Fibroblast of skin of scalp (primary cell): Measurements from ENCODE around the gene LMOD2. TPM values are rescaled to one million over a fixed set of nuclear protein-coding genes. Genes with fewer than 3 reads are reported as not detected.
"Not testable (repeated sequence)": the region's sequence is repeated elsewhere in the genome, so short reads cannot be mapped to it uniquely, and the experiment has no call there.

ENCODE experiments used
- DNase-seq: peaks from one replicate; pipeline ENCODE4 v3.0.0-alpha.2; 2013
- polyA plus RNA-seq, 2 experiments: library from polyadenylated mRNA; unstranded; fragments of 120-200 nt; gene quantifications; one replicate each; pipeline ENCODE4 v1.2.1, GENCODE V29; 2013; ENCODE audit not compliant: insufficient read length in 2 of 2

LMOD2 gene, protein sequence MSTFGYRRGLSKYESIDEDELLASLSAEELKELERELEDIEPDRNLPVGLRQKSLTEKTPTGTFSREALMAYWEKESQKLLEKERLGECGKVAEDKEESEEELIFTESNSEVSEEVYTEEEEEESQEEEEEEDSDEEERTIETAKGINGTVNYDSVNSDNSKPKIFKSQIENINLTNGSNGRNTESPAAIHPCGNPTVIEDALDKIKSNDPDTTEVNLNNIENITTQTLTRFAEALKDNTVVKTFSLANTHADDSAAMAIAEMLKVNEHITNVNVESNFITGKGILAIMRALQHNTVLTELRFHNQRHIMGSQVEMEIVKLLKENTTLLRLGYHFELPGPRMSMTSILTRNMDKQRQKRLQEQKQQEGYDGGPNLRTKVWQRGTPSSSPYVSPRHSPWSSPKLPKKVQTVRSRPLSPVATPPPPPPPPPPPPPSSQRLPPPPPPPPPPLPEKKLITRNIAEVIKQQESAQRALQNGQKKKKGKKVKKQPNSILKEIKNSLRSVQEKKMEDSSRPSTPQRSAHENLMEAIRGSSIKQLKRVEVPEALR
- polyA plus RNA-seq (2013, experiment 1 of 2; ENCODE audit: insufficient read length) = 0.69 TPM
- 4.9 TPM for polyA plus RNA-seq (2013, experiment 2 of 2; ENCODE audit: insufficient read length)

GRCh38 chr7:123655614-123656013 is at the start of gene LMOD2:
TSS of gene LMOD2 (plus strand) at chr7:123655866. CDS start at chr7:123655964, 98 bp downstream.
- DNase-seq = no peak

DNA sequence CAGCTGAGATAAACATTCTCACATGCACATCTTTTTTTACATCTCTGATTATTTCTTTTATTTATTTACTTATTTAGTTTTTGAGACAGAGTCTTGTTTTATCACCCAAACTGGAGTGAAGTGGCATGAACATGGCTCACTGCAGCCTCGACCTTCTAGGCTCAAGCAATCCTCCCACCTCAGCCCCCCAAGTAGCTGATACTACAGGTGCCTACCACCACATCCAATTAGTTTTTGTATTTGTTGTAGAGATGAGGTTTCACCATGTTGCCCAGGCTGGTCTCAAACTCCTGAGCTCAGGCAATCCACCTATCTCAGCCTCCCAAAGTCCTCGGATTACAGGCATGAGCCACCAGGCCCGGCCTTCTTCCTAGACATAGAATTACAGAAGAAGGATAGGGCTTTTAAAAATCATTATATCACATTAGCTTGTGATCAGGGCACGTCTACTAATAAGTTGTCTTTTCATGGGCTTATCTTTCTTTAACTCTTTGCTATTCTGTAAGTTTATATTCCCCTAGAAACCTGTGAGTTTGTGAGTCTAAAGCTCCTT is 48.2 kb upstream of the LMOD2 start:
- DNase-seq = no peak

GRCh38 chr7:123608991-123609882 is 46.4 kb upstream of the LMOD2 start:
- DNase-seq = no peak

GRCh38 chr7:123609883-123610239 is 45.8 kb upstream of the LMOD2 start:
- no peak for DNase-seq

DNA sequence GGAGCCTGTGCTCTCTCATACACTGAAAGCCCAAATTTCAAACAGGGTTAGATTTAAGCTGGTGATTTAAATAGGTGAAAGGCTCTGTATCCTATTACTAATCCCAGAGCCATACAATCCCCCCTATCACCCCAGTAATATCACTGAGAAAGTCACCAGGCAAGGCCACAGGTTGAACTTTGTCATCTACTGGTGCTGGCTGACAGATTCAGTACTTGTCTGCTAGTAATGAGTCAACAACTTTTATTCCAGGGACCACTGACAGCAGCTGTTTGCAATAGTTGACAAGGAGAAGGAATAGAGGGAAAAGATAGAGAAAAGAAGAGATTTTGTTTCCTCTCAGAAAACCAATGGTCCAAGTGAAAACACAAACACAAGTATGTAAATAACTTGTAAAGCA is 43.6 kb upstream of the LMOD2 start:
- no peak for DNase-seq

GRCh38 chr7:123615344-123615743 is 40.3 kb upstream of the LMOD2 start:
- DNase-seq = peak; percentile 45

- peak; percentile 3 for DNase-seq
Measured at GRCh38 chr7:123616223-123616622, 39.4 kb upstream of the LMOD2 start.

GRCh38 chr7:123621707-123622106 is 34.0 kb upstream of the LMOD2 start:
- DNase-seq = no peak

DNA sequence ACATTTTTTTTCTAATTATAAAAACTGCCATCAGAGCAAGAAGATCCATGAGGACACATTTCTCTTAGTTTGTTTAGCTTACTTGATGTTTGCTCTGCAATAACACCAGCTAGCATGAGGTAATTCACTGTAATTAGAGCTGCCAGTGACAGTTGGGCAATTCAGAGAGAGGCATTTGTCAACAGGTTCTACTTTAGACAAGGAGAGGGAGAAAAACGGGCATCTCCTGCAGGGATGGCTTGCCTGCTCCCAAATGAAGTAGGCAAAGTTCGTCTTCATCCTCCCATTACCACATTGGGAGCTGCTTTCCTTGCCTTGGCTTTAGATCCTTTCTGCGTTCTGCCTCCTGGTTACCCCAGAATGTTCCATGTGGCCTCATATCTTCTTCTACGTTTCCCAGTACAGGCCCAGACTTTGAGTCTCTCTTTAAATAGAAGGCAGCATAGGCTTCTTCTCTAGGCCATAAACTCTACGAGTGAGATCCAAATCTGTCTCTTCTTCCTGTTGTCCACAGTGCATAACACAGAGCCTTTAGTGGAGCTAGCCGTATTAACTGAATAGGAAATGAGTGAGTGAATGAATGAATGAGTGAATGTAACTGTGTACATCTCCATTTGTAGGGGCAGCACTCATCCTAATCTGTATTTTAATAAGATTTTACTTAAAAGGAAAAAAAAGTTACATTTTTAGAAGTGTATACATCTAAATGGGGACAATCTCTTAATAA is 32.8 kb upstream of the LMOD2 start:
- no peak for DNase-seq

GRCh38 chr7:123624527-123625183 is 31.0 kb upstream of the LMOD2 start:
- no peak for DNase-seq

DNA sequence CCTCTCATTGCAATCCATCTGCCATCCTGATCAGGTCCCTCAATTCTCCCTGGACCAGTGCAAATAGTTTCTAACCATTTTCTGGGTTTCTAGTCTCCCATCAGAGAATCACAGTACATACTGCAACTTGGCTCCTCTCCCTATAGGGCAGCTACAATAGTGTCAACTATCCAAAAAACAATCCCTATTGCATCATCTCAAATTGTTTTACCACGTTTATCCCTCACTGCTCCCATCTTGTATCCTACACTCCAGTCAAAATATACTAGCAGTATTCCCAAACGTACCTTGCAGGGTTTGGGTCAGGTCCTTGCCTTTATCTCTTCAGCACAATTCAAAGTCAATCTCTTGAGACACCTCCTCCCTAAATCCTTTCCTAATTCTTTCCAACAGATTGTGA is 30.4 kb upstream of the LMOD2 start:
- no peak for DNase-seq

- DNase-seq = no peak
Measured at GRCh38 chr7:123627851-123628250, 27.8 kb upstream of the LMOD2 start.

DNA sequence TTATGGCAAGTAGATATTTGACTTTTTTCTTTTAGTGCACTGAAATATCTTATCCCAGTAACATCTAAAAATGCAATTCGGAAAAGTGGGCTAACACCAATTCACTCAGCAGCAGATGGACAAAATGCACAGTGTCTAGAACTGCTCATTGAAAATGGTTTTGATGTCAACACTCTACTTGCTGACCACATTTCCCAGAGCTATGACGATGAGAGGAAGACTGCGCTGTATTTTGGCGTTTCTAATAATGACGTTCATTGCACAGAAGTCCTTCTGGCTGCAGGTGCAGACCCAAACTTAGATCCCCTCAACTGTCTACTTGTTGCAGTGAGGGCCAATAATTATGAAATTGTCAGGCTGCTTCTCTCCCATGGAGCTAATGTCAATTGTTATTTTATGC is 26.8 kb upstream of the LMOD2 start:
- no peak for DNase-seq

DNA sequence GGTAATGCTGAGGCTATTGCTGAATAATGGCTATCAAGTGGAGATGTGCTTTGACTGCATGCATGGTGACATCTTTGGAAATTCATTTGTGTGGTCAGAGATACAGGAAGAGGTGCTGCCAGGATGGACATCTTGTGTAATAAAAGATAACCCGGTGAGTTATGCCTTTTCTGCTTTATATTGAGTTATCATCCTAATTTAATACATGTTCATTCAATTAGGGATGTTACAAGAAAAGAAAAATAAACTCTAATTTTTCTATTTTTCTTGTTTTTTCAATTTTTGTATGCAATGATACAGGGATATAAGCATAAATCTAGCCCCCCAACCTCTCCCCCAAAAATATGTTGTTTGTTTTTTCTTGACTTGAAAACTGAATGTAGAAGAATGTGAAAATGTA is 26.4 kb upstream of the LMOD2 start:
- no peak for DNase-seq

GRCh38 chr7:123632808-123633207 is 22.9 kb upstream of the LMOD2 start:
- DNase-seq = no peak

GRCh38 chr7:123633553-123633952 is 22.1 kb upstream of the LMOD2 start:
- DNase-seq = peak; percentile 40

DNA sequence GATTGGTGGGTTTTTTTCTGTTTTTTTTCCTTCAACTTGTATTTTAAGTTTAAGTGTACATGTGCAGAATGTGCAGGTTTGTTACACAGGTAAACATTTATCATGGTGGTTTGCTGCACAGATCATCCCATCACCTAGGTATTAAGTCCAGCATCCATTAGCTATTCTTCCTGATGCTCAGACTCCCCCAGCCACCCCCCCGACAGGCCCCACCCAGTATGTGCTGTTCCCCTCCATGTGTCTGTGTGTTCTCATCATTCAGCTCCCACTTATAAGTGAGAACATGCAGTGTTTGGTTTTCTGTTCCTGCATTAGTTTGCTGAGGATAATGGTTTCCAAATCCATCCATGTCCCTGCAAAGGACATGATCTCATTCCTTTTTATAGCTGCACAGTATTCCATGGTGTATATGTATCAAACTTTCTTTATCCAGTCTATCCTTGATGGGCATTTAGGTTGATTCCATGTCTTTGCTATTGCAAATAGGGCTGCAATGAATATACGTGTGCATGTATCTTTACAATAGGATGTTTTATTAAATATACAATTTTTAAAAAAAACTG is 21.6 kb upstream of the LMOD2 start:
- not testable (repeated sequence) for DNase-seq

DNA sequence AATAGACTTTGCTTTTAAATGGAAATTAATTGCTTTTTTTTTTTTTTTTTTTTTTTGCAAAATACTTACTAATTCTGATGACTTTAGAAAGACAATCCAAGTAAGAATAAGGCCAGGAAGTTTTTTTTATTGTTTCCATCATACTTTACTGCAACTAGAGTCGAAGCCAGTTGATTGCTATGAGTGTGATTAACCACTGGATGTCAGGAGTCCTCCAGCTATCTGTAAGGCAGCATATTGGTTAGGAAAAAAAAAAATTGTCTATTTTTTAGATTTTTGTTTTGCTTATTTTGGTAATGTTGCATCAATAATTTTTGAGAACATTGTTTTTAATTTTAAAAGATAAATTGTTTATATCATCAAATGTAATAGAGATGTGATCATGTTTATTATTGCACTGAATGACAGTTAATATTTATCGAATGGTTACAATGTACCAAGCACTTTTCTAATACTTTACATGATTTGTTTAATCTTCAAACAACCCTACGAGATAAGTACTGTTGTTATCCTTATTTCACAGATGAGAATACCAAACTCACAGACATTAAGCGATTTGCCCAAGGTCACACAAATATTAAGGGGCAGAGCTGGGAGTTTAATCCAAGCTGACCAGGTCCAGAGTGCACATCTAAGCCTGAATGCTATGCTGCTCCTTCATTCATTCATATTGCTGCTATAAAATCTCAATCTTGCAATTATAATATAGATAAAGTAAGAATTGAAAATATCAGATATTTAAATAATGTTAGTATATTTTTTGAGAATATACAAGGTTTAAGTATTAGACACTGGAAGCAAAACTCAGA is 19.9 kb upstream of the LMOD2 start:
- DNase-seq = peak; percentile 20

DNA sequence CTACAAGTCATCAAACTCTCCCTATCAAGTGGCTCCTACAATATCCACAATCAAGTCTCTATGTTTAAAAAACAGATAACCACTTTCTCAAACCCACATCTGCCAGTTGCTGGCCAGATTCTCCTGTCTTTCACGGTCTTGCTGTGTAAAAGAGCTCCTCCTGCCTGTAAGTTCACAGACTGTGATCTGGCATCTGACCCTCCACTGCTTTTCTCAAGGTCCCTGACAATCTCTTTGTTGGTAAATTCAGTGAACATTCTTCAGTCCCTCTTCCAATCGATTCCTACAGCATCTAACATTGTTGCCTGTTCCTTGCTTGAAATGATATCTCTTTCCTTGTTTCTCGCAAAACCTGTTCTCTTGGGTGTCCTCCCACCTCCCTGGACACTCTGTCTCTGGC is 18.5 kb upstream of the LMOD2 start:
- DNase-seq = no peak

GRCh38 chr7:123637878-123638277 is 17.8 kb upstream of the LMOD2 start:
- no peak for DNase-seq
